ENCODE measurements around the gene PIGV.

DNA sequence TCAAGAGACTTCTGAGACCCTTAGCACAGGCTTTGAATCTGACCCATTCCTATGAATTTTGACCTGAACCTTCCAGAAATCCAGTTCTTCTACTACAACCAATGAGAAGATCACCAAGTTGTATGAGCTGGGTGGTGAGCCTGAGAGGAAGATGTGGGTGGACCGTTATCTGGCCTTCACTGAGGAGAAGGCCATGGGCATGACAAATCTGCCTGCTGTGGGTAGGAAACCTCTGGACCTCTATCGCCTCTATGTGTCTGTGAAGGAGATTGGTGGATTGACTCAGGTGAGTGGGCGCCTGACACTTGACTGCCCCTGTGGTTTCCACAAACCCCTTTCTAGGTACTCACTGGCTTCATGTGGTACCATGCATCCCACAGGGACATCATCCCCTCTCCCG is 20.0 kb upstream of the PIGV start:
- TF ChIP-seq, protein P1, sequence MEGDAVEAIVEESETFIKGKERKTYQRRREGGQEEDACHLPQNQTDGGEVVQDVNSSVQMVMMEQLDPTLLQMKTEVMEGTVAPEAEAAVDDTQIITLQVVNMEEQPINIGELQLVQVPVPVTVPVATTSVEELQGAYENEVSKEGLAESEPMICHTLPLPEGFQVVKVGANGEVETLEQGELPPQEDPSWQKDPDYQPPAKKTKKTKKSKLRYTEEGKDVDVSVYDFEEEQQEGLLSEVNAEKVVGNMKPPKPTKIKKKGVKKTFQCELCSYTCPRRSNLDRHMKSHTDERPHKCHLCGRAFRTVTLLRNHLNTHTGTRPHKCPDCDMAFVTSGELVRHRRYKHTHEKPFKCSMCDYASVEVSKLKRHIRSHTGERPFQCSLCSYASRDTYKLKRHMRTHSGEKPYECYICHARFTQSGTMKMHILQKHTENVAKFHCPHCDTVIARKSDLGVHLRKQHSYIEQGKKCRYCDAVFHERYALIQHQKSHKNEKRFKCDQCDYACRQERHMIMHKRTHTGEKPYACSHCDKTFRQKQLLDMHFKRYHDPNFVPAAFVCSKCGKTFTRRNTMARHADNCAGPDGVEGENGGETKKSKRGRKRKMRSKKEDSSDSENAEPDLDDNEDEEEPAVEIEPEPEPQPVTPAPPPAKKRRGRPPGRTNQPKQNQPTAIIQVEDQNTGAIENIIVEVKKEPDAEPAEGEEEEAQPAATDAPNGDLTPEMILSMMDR (IDR thresholded peaks at IDR 0.05; ENCODE audit: low read depth, low read length, poor library complexity, severe bottlenecking) = no peak
- no peak for TF ChIP-seq EZH2phosphoT487 (IDR thresholded peaks at IDR 0.05; ENCODE audit: borderline replicate concordance, low read length)
